Measurements from ENCODE around the gene SDS. TPM values are rescaled to one million over a fixed set of nuclear protein-coding genes. Genes with fewer than 3 reads are reported as not detected.

The SDS gene
- total and polyA plus RNA-seq, 2 of the 8 experiments (the other 6 are each of a cell fraction or from before 2014, with no cell fraction given) = 0.21 TPM; not detected in 1

DNA sequence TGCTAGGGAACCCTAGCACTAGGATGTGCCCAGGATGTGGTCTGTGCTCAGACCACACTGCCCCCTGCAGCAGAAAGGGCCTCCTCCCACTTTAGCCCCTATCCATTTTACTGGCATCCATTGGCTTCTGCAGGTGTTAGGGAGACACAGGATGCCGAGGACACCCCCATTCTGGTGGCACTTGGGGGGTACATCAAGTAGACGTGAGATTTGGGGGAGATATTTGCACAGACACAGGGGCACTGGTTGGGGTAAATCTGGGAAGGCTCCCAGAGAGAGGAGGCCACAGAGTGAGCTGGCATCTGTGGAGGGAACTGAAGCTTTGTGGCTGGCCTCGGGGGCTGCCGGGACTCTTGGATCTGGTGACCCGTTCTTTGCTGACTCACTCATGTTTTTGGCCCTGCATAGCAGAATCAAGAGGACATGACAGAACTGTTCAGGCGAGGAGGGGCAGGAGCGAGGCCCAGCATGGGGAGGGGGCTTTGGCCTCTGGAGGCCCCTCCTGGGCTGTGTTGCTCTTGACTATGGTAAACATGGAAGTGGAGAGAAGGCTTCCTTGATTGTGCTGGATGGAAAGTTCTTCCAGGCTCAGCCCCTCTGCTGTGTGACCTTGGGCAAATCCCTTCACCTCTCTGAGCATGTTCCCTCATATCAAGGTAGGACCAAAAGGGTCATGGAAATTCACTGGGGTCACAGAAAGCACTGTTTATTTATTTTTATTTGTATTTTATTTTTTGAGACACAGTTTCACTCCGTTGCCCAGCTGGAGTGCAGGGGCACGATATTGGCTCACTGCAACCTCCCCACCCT lies 43.5 kb downstream of the SDS start (continued):
- TF ChIP-seq SIX5 (IDR thresholded peaks at IDR 0.05; ENCODE audit: low read depth, low read length) = no peak
